Right atrium auricular region (tissue), 2 donors: ENCODE data around the gene ETFA. TPM values are rescaled to one million over a fixed set of nuclear protein-coding genes. Genes with fewer than 3 reads are reported as not detected.

Experiments used
- DNase-seq: peaks from one replicate; pipeline ENCODE4 v3.0.0-alpha.2; 2019; ENCODE audit warnings: low spot score
- H3K27ac ChIP-seq, 2 donors: fragments of 200-600 bp; sonication (generic); 1 replicate in 1 of 2; 2 replicates in 1 of 2; pipeline ENCODE4 v1.5.1; 2016 to 2019
- H3K27me3 ChIP-seq, 2 donors: fragments of 200-600 bp; sonication (generic); one replicate each; pipeline versions ENCODE4 v1.5.1 to v1.6.0; 2017 to 2019
- H3K36me3 ChIP-seq: fragments of 200-600 bp; sonication (generic); one replicate; pipeline ENCODE4 v1.5.1; 2016
- H3K4me1 ChIP-seq, 2 donors: fragments of 200-600 bp; sonication (generic); one replicate each; pipeline versions ENCODE4 v1.5.1 to v1.6.0; 2017 to 2019
- H3K4me3 ChIP-seq, 2 donors: fragments of 200-600 bp; sonication (generic); 1 replicate in 1 of 2; 2 replicates in 1 of 2; pipeline ENCODE4 v1.5.1; 2017 to 2019; ENCODE audit warnings: mild to moderate bottlenecking in 1 of 2, moderate library complexity in 1 of 2
- H3K9me3 ChIP-seq, 2 donors: fragments of 200-600 bp; sonication (generic); one replicate each; pipeline ENCODE4 v1.5.1; 2019
- total RNA-seq, 2 donors: library from RNA; depleted of rRNA; stranded (reverse); fragments of >200 nt; gene quantifications; one replicate each; pipeline ENCODE4 v1.1.0, GENCODE V29; 2016
- TF ChIP-seq, protein P1 (sequence below), 2 donors: fragments of 200-600 bp; sonication (generic); IDR thresholded peaks; one replicate each; pipeline ENCODE4 v1.5.1; 2019; ENCODE audit warnings: antibody characterized with exemption in 2 of 2

The ETFA gene
- total RNA-seq, 2 donors from 2014 or later: 109 to 186 TPM

GRCh38 chr15:76173317-76173834 is 137.9 kb downstream of the ETFA start:
- H3K27ac ChIP-seq: no peak overlapping the region
- no peaks in the 10 kb centered on the region for H3K27me3 ChIP-seq

DNA sequence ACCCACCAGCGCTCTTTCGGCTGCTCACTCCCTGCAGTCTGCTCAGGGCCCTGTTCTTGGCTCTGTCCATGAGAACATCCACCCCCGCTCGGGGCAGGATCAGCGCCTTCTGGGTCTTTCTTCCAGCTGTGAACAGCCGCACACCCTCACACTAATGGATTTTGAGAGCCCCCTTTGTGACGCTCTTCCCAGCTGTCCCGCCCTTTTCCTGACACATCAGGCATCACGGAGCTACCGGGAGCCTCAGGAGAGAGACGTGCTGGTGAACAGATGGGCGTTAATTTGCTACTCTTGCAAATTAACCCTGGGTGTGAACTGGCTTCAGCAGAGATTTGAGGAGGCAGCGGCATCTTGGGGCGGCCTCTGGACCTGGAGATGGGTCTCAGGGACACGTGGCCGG is 138.5 kb downstream of the ETFA start:
- Histone ChIP-seq H3K27me3 (no peaks in the 10 kb centered on the region), H3K36me3 (no peaks in the 10 kb centered on the region), H3K4me3 (no peak overlapping the region), H3K27ac (no peak overlapping the region), H3K9me3 (no peaks in the 10 kb centered on the region), H3K4me1 (peaks cover 0 to 11% of the 10 kb centered on the region in 2 donors)
- TF ChIP-seq, protein P1, sequence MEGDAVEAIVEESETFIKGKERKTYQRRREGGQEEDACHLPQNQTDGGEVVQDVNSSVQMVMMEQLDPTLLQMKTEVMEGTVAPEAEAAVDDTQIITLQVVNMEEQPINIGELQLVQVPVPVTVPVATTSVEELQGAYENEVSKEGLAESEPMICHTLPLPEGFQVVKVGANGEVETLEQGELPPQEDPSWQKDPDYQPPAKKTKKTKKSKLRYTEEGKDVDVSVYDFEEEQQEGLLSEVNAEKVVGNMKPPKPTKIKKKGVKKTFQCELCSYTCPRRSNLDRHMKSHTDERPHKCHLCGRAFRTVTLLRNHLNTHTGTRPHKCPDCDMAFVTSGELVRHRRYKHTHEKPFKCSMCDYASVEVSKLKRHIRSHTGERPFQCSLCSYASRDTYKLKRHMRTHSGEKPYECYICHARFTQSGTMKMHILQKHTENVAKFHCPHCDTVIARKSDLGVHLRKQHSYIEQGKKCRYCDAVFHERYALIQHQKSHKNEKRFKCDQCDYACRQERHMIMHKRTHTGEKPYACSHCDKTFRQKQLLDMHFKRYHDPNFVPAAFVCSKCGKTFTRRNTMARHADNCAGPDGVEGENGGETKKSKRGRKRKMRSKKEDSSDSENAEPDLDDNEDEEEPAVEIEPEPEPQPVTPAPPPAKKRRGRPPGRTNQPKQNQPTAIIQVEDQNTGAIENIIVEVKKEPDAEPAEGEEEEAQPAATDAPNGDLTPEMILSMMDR (IDR thresholded peaks at IDR 0.05): no peak
- no peak for DNase-seq

More at GRCh38 chr15:76173317-76173834, 137.9 kb downstream of the ETFA start:
- DNase-seq: no peak
- Histone ChIP-seq H3K4me3 (no peak overlapping the region), H3K36me3 (no peaks in the 10 kb centered on the region), H3K4me1 (peaks cover 0 to 17% of the 10 kb centered on the region in 2 donors), H3K9me3 (no peaks in the 10 kb centered on the region)
- TF ChIP-seq, protein P1 (IDR thresholded peaks at IDR 0.05): no peak

DNA sequence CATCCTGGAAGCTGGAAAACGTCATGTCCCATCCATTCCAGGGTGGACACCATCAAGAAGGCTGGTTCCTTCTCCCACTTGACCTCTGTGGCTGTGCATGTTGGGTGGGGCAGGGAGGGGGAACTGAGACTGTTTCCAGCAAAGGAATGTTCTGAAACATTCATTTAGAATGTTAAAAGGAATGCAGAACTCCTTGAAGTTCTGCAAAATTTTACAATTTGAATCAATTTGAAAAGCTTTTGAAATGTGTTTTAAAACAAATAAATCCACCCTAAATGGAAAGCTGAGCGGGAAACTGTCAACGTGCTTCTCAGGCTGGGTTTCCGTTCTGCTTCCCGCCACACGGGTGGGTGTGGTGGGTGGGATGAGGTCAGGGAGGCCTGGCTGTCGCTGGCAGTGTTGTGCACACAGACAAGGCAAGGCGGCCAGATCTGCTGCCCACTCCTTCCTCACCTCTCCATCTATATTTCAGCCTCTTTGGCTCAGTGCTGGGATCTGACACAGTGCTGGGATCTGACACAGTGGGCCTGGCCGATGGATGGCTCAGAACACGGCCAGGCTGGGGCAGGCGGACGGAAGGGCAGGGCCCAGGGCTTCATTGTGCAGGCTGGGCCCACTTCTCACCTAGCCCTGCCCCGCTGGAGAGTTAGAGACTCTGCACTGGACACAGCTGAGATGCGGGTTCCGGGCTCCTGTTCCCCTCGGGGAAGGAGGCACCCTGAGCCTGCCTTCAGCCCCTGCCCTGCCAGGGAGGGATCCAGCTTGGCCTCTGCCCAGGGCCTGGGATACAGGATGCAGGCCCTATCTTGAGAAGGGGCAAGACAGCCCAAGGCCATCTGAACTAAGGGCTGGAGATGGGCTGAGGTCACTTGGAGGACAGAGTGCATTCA is 141.1 kb downstream of the ETFA start:
- Histone ChIP-seq H3K4me1 (peaks cover 0 to 7% of the 10 kb centered on the region in 2 donors), H3K27ac (no peak overlapping the region), H3K27me3 (no peaks in the 10 kb centered on the region), H3K4me3 (no peak overlapping the region), H3K9me3 (no peaks in the 10 kb centered on the region), H3K36me3 (no peaks in the 10 kb centered on the region)
- TF ChIP-seq, protein P1 (IDR thresholded peaks at IDR 0.05): no peak
- DNase-seq: no peak

DNA sequence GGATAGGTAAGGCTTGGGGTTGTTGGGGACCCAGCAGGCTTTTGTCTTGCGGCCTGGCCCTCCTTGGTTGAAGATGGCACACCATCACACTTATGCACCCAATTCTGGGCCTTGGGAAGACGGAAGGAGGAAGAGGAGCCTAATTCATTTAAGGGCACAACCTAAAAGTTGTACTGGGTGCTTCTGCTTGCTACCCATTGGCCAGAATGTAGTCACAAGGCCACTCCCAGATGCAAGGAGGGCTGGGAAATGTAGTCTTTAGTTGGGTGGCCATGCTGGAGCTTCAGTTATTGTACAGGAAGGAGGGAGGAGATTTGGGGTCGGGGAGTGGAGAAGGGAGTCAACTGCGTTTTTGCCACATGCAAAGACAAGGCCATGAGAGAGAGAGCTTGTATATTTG is 142.3 kb downstream of the ETFA start:
- peaks cover 0 to 7% of the 10 kb centered on the region in 2 donors for H3K4me1 ChIP-seq
- no peaks in the 10 kb centered on the region for H3K9me3 ChIP-seq
- DNase-seq: no peak
- no peak overlapping the region for H3K4me3 ChIP-seq
- no peaks in the 10 kb centered on the region for H3K27me3 ChIP-seq
- no peaks in the 10 kb centered on the region for H3K36me3 ChIP-seq
- H3K27ac ChIP-seq: no peak overlapping the region
- TF ChIP-seq, protein P1 (IDR thresholded peaks at IDR 0.05): no peak

DNA sequence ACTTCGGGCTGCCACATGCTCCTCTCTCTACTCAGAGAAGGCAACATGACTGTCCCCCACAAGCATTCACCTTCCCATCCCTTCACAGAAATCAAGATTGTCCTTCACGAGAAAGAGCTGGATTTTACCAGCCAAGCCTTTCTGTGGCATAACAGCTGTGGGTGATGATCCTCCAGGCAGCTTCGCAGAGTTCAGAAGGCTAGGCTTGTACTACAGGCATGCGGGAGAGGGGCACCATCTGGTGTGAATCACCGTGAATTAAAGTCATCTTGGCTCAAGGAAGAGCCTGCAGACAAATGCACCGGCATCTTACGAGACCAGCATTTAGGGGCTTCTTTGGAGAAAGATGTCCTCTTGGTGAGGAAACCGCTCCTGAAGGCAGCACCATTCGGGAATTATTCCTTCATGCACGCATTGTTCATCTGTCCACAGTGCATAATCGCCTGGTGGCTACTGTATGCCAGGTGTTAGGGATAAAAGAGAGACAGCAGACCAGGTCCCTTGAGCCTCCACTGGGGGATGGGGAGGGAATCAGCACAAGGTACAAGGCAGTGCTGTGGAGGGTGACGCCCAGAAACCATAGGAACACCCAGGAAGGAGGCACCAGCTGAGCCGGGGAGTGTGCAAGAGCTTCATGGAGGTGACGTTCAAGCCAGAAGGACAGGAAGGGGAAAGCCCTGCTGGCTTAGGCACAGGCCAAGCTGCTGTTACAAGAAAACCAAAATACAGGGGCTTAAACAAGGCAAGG is 142.9 kb downstream of the ETFA start:
- no peaks in the 10 kb centered on the region for H3K27me3 ChIP-seq
- TF ChIP-seq, protein P1 (IDR thresholded peaks at IDR 0.05): no peak
- H3K9me3 ChIP-seq: no peaks in the 10 kb centered on the region
- peaks cover 0 to 9% of the 10 kb centered on the region in 2 donors for H3K4me1 ChIP-seq
- H3K36me3 ChIP-seq: no peaks in the 10 kb centered on the region
- DNase-seq: no peak
- no peak overlapping the region for H3K4me3 ChIP-seq
- no peak overlapping the region for H3K27ac ChIP-seq
